IMR-90 (cell line): ENCODE results near the gene PET100. TPM values are rescaled to one million over a fixed set of nuclear protein-coding genes. Genes with fewer than 3 reads are reported as not detected.

Source experiments
- ATAC-seq: fragments of 200-7000 bp; cut with Tn5 transposase; 2 replicates; pipeline ENCODE4 v1.9.1; 2020; ENCODE audit warnings: low read depth, mild to moderate bottlenecking, moderate library complexity
- BruUV-seq: library from RNA; stranded (reverse); fragments of 400-500 nt; replicated peaks from 2 replicates; lab custom pipeline; 2021; lab: Mats Ljungman, UMichigan
- CTCF ChIA-PET: fragments of 300-600 bp; formaldehyde crosslinking; extraction: SDS; loops from one replicate; lab custom pipeline; 2021; ENCODE audit warnings: antibody characterized with exemption; lab: Yijun Ruan, JAX
- POLR2A ChIA-PET: fragments of 300-600 bp; sonication (Branson Sonifier 250); formaldehyde crosslinking; loops from one replicate; lab custom pipeline; 2022; ENCODE audit warnings: antibody characterized with exemption; ENCODE audit not compliant: unreplicated experiment; lab: Charles Lee
- DNase-seq: peaks from one replicate; pipeline ENCODE4 v3.0.0; 2013
- H2AFZ ChIP-seq: replicated peaks from 2 replicates; pipeline ENCODE3; 2013; ENCODE audit warnings: low read length, mild to moderate bottlenecking; ENCODE audit not compliant: poor library complexity
- H2AK5ac ChIP-seq: 2 replicates; pipeline ENCODE4 v1.6.1; 2013; ENCODE audit warnings: low read depth, low read length, inconsistent platforms
- H2AK9ac ChIP-seq: replicated peaks from 2 replicates; pipeline ENCODE3; 2013; ENCODE audit warnings: mild to moderate bottlenecking, low read depth, low read length, moderate library complexity; ENCODE audit not compliant: poor library complexity
- H2BK120ac ChIP-seq: 2 replicates; pipeline ENCODE4 v1.6.1; 2013; ENCODE audit warnings: low read depth, low read length, inconsistent platforms
- H2BK15ac ChIP-seq: 3 replicates; pipeline ENCODE4 v1.6.1; 2013; ENCODE audit warnings: low read depth, low read length, inconsistent platforms
- H2BK20ac ChIP-seq: 2 replicates; pipeline ENCODE4 v1.6.1; 2013; ENCODE audit warnings: low read depth, mild to moderate bottlenecking, inconsistent platforms, low read length, moderate library complexity
- H2BK5ac ChIP-seq: 2 replicates; pipeline ENCODE4 v1.6.1; 2013; ENCODE audit warnings: mild to moderate bottlenecking, low read depth, low read length, inconsistent platforms; ENCODE audit not compliant: poor library complexity, severe bottlenecking
- H3K14ac ChIP-seq: replicated peaks from 2 replicates; pipeline ENCODE4 v1.6.1; 2013; ENCODE audit warnings: low read depth, low read length, inconsistent platforms
- H3K18ac ChIP-seq: 2 replicates; pipeline ENCODE4 v1.6.1; 2013; ENCODE audit warnings: low read depth, low read length, control low read depth
- H3K23ac ChIP-seq: 2 replicates; pipeline ENCODE4 v1.6.1; 2013; ENCODE audit warnings: low read depth, low read length, inconsistent platforms
- H3K27ac ChIP-seq: 2 replicates; pipeline ENCODE4 v1.5.1; 2013; ENCODE audit warnings: mild to moderate bottlenecking, control low read depth, low read length; ENCODE audit not compliant: insufficient read depth
- H3K27me3 ChIP-seq: 2 replicates; pipeline ENCODE4 v1.6.1; 2013; ENCODE audit warnings: low read length; ENCODE audit not compliant: control insufficient read depth, insufficient read depth
- H3K36me3 ChIP-seq: 2 replicates; pipeline ENCODE4 v1.6.1; 2013; ENCODE audit warnings: low read length, mixed read lengths; ENCODE audit not compliant: control insufficient read depth, insufficient read depth
- H3K4ac ChIP-seq: 2 replicates; pipeline ENCODE4 v1.6.1; 2013; ENCODE audit warnings: low read depth, low read length, inconsistent platforms
- H3K4me1 ChIP-seq: 2 replicates; pipeline ENCODE4 v1.6.1; 2013; ENCODE audit warnings: low read length, mixed read lengths; ENCODE audit not compliant: control insufficient read depth, insufficient read depth
- H3K4me2 ChIP-seq: 2 replicates; pipeline ENCODE4 v1.6.1; 2013; ENCODE audit warnings: low read depth, mild to moderate bottlenecking, control low read depth, low read length, moderate library complexity
- H3K4me3 ChIP-seq: 2 replicates; pipeline ENCODE4 v1.5.1; 2013; ENCODE audit warnings: low read depth, mild to moderate bottlenecking, control low read depth, low read length, moderate library complexity; ENCODE audit not compliant: insufficient read depth
- H3K56ac ChIP-seq: 2 replicates; pipeline ENCODE4 v1.6.1; 2013; ENCODE audit warnings: low read length, inconsistent platforms; ENCODE audit not compliant: insufficient read depth; ENCODE audit errors: extremely low read depth
- H3K79me1 ChIP-seq, 2 experiments: 2 replicates each; pipeline ENCODE4 v1.6.1; 2013; ENCODE audit warnings: low read length in 2 of 2, inconsistent platforms in 1 of 2, low read depth in 1 of 2
- H3K9ac ChIP-seq: 2 replicates; pipeline ENCODE4 v1.6.1; 2013; ENCODE audit warnings: low read depth, low read length, control low read depth
- H3K9me1 ChIP-seq: 2 replicates; pipeline ENCODE4 v1.6.1; 2013; ENCODE audit warnings: low read length, inconsistent platforms; ENCODE audit not compliant: insufficient read depth
- H3K9me3 ChIP-seq: 2 replicates; pipeline ENCODE4 v1.6.1; 2013; ENCODE audit warnings: low read length; ENCODE audit not compliant: control insufficient read depth, insufficient read depth
- H4K20me1 ChIP-seq: 2 replicates; pipeline ENCODE4 v1.6.1; 2013; ENCODE audit warnings: low read length, inconsistent platforms; ENCODE audit not compliant: insufficient read depth
- H4K5ac ChIP-seq: 2 replicates; pipeline ENCODE4 v1.6.1; 2013; ENCODE audit warnings: mild to moderate bottlenecking, low read depth, low read length, control low read depth
- H4K8ac ChIP-seq, 2 experiments: 2 replicates each; pipeline ENCODE4 v1.6.1; 2013; ENCODE audit warnings: low read depth in 2 of 2, low read length in 2 of 2, control low read depth in 1 of 2, inconsistent platforms in 1 of 2
- H4K91ac ChIP-seq: 2 replicates; pipeline ENCODE4 v1.6.1; 2013; ENCODE audit warnings: low read depth, low read length, inconsistent platforms; ENCODE audit not compliant: insufficient read depth
- CHD1 ChIP-seq: IDR thresholded peaks from 2 replicates; pipeline ENCODE4 v1.6.1; 2012; ENCODE audit warnings: low read depth, low read length, improper control_type of control experiment
- FOS ChIP-seq: fragments of 150-350 bp; IDR thresholded peaks from 2 replicates; pipeline ENCODE4 v1.6.1; 2016; ENCODE audit warnings: low read depth, low read length
- MAZ ChIP-seq: IDR thresholded peaks from 2 replicates; pipeline ENCODE4 v1.6.1; 2012; ENCODE audit warnings: low read depth, mild to moderate bottlenecking, low read length, improper control_type of control experiment, moderate library complexity, borderline replicate concordance
- MXI1 ChIP-seq: IDR thresholded peaks from 2 replicates; pipeline ENCODE4 v1.6.1; 2012; ENCODE audit warnings: low read depth, mild to moderate bottlenecking, low read length, moderate library complexity, borderline replicate concordance
- NFE2L2 ChIP-seq: fragments of 150-350 bp; IDR thresholded peaks from 2 replicates; pipeline ENCODE4 v1.6.1; 2016; ENCODE audit warnings: low read depth, mild to moderate bottlenecking, low read length
- POLR2A ChIP-seq: IDR thresholded peaks from 2 replicates; pipeline ENCODE4 v1.6.1; 2012; ENCODE audit warnings: mild to moderate bottlenecking, low read depth, low read length
- RAD21 ChIP-seq: IDR thresholded peaks from 2 replicates; pipeline ENCODE4 v1.6.1; 2012; ENCODE audit warnings: low read length, improper control_type of control experiment
- RCOR1 ChIP-seq: IDR thresholded peaks from 2 replicates; pipeline ENCODE4 v1.6.1; 2012; ENCODE audit warnings: mild to moderate bottlenecking, low read length, improper control_type of control experiment; ENCODE audit not compliant: insufficient replicate concordance
- RFX5 ChIP-seq: IDR thresholded peaks from 2 replicates; pipeline ENCODE4 v1.8.0; 2012; ENCODE audit warnings: low read depth, mild to moderate bottlenecking, low read length, moderate library complexity
- WGBS, 2 experiments: methylation state at CpG; one replicate each; pipeline versions ENCODE4 v1.1.5 to v1.1.7; 2013; ENCODE audit warnings: missing lambda C conversion rate in 2 of 2; ENCODE audit not compliant: insufficient read length in 1 of 2; ENCODE audit errors: extremely low coverage in 2 of 2; 5-methylcytosine and 5-hydroxymethylcytosine counted together
- dilution Hi-C: fragments of 300-500 bp; cut with HindIII; formaldehyde crosslinking; loops from one replicate; pipeline ENCODE4 v1.14.3; 2018; ENCODE audit warnings: low sequenced_read_pairs; ENCODE audit not compliant: unreplicated experiment
- in situ Hi-C: fragments of 300-500 bp; cut with MboI; formaldehyde crosslinking; loops from 3 replicates; pipeline ENCODE4 v1.14.3; 2019; ENCODE audit warnings: low sequenced_read_pairs, inconsistent platforms, mixed read lengths
- intact Hi-C: fragments of 100-400 bp; cut with micrococcal nuclease; formaldehyde crosslinking; loops from 2 replicates; pipeline ENCODE4 v1.10.0; 2022
- polyA plus RNA-seq, 3 experiments: library from polyadenylated mRNA; depleted of rRNA; stranded (reverse); fragments of >200 nt; gene quantifications; 2 replicates each; pipeline ENCODE4 v1.2.3, GENCODE V29; 2012; ENCODE audit warnings: low replicate concordance in 1 of 3
- total RNA-seq: library from RNA; depleted of rRNA; stranded (reverse); fragments of >200 nt; gene quantifications from 2 replicates; pipeline ENCODE4 v1.2.3, GENCODE V29; 2012
- TF ChIP-seq, protein P1 (sequence below): conservative IDR thresholded peaks from 2 replicates; pipeline ENCODE4 v1.5.1; 2012; ENCODE audit warnings: mild to moderate bottlenecking, low read depth, low read length, improper control_type of control experiment
- TF ChIP-seq, protein P2 (sequence below): fragments of 150-350 bp; IDR thresholded peaks from 2 replicates; pipeline ENCODE4 v1.6.1; 2016; ENCODE audit warnings: low read depth, mild to moderate bottlenecking, low read length, moderate library complexity, borderline replicate concordance

PET100 gene
- total and polyA plus RNA-seq, 2 of the 4 experiments (the other 2 are of a cell fraction): 1.4 to 31.4 TPM

DNA sequence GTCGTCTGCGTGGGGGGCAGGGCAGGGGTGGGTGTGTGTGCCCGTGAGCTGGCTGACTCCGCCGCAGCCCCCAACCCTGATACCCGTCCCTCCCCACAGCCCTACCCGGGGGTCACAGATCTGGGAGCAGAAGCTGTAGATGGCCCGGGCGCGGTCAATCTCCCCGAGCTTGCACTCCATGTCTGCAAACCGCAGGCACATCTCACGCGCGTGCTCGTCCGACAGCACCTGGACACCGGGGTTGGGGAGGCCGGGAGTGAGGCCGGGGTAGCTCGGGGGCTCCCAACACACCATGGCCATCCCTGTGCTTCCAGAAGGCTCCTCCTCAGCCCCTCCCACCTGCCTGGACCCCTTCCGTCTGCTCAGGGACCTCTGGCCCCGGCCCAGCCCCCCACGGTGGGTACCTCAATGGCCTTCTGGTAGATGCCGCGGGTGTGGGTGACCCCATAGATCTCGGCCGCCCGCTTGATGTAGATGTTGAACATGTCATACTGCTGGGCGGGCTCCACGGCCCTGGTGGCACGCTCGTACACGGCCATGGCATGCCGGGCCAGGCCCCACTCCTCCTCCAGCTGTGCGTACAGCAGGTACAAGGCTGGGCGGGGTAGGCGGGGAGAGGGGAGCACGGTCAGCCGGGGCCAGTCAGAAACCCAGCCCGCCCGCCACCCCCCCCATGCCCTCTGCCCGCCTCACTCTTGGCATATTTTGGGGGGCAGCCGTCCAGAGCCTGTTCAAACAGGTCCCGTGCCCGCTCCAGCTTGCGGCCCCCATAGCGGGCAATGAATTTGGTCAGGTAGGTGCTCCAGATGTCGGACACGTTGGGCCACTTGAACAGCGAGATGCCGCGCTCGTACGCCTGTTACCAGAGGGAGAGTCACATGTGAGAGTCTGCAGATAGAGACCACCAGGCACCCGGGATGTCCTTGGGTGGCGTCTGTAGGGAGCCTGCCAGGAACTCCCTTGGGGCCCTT lies 8.9 kb upstream of the PET100 start:
- Histone ChIP-seq H2BK20ac (no peak overlapping the region), H4K8ac (no peak overlapping the region), H4K20me1 (no peaks in the 10 kb centered on the region), H3K9me1 (no peaks in the 10 kb centered on the region), H3K9ac (no peak overlapping the region), H3K36me3 (peaks cover 56% of the 10 kb centered on the region), H2AK9ac (no peak overlapping the region), H3K4me3 (no peak overlapping the region), H3K18ac (no peak overlapping the region), H3K56ac (no peak overlapping the region), H4K91ac (no peak overlapping the region), H4K5ac (no peak overlapping the region), H3K9me3 (no peaks in the 10 kb centered on the region), H3K27me3 (no peaks in the 10 kb centered on the region), H3K4me1 (no peaks in the 10 kb centered on the region), H3K14ac (no peak overlapping the region), H3K27ac (no peak overlapping the region), H3K4ac (no peak overlapping the region), H2BK120ac (no peak overlapping the region), H3K4me2 (no peak overlapping the region), H2AFZ (no peak overlapping the region), H2BK15ac (no peak overlapping the region), H2AK5ac (no peak overlapping the region), H3K79me1 (peaks cover 0 to 6% of the 10 kb centered on the region in 2 experiments; a peak in 2 of 4 replicates), H3K23ac (no peak overlapping the region), H2BK5ac (no peak overlapping the region)
- ChIA-PET POLR2A (no interaction called here), CTCF (no interaction called here)
- 99% methylated on average over 17 of the region's 57 CpGs; no CpG with 5 or more reads in 1 of the 2 experiments for WGBS, 2 experiments
- TF ChIP-seq, protein P1, sequence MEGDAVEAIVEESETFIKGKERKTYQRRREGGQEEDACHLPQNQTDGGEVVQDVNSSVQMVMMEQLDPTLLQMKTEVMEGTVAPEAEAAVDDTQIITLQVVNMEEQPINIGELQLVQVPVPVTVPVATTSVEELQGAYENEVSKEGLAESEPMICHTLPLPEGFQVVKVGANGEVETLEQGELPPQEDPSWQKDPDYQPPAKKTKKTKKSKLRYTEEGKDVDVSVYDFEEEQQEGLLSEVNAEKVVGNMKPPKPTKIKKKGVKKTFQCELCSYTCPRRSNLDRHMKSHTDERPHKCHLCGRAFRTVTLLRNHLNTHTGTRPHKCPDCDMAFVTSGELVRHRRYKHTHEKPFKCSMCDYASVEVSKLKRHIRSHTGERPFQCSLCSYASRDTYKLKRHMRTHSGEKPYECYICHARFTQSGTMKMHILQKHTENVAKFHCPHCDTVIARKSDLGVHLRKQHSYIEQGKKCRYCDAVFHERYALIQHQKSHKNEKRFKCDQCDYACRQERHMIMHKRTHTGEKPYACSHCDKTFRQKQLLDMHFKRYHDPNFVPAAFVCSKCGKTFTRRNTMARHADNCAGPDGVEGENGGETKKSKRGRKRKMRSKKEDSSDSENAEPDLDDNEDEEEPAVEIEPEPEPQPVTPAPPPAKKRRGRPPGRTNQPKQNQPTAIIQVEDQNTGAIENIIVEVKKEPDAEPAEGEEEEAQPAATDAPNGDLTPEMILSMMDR: no peak
- TF ChIP-seq MXI1: no peak
- TF ChIP-seq POLR2A: no peak
- no peak for TF ChIP-seq RCOR1
- no peak for TF ChIP-seq CHD1
- TF ChIP-seq NFE2L2: no peak
- TF ChIP-seq, protein P2, sequence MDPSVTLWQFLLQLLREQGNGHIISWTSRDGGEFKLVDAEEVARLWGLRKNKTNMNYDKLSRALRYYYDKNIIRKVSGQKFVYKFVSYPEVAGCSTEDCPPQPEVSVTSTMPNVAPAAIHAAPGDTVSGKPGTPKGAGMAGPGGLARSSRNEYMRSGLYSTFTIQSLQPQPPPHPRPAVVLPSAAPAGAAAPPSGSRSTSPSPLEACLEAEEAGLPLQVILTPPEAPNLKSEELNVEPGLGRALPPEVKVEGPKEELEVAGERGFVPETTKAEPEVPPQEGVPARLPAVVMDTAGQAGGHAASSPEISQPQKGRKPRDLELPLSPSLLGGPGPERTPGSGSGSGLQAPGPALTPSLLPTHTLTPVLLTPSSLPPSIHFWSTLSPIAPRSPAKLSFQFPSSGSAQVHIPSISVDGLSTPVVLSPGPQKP: no peak
- no peak for TF ChIP-seq FOS
- TF ChIP-seq MAZ: no peak
- TF ChIP-seq RAD21: no peak
- no peak for TF ChIP-seq RFX5
- in situ Hi-C loops (no loop called here), dilution Hi-C loops (no loop called here), intact Hi-C loops (no loop called here)
- BruUV-seq: no TSS peak
- DNase-seq: no peak
- ATAC-seq: no peak
